Choroid plexus epithelial cell (primary cell): ENCODE data around the gene HBS1L.

ENCODE experiments used
- DNase-seq: peaks from one replicate; pipeline ENCODE4 v3.0.0-alpha.2; 2010; ENCODE audit warnings: low read depth
- H3K4me3 ChIP-seq: 2 replicates; pipeline ENCODE4 v1.5.1; 2011; ENCODE audit warnings: low read depth, mild to moderate bottlenecking, control low read depth, low read length, moderate library complexity
- CTCF ChIP-seq: conservative IDR thresholded peaks from 2 replicates; pipeline ENCODE4 v1.5.1; 2011; ENCODE audit warnings: low read depth, mild to moderate bottlenecking, control low read depth, inconsistent platforms, low read length, moderate library complexity

HBS1L gene

DNA sequence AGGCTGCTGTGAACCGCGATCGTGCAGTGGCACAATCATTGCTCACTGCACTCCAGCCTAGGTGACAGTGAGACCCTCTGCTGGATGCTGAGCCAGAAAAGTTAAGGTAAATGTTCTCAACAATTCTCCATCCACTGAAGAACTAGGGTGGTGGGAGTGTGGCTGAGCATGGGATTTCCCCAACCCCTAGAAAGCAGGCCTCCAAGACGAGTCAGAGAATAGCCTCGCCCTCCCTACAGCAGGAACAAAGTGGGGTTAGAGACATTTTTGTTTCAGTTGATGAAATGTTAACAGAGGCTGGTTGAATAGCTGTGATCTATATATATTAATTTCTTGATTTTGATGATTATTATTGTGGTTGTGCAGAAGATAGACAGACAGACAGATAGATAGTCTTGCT, 98.6 kb downstream of the HBS1L start:
- no peak for TF ChIP-seq CTCF

GRCh38 chr6:134954272-134955000, 100.2 kb downstream of the HBS1L start:
- no peak for TF ChIP-seq CTCF
- H3K4me3 ChIP-seq, result no peak overlapping the region
- no peak for DNase-seq

More for the DNA sequence above, 98.6 kb downstream of the HBS1L start:
- no peak for DNase-seq
- H3K4me3 ChIP-seq, result no peak overlapping the region

- DNase-seq, result no peak
- H3K4me3 ChIP-seq, result no peak overlapping the region
- TF ChIP-seq CTCF, result no peak
Measured at GRCh38 chr6:134951494-134952263, 102.9 kb downstream of the HBS1L start.

DNA sequence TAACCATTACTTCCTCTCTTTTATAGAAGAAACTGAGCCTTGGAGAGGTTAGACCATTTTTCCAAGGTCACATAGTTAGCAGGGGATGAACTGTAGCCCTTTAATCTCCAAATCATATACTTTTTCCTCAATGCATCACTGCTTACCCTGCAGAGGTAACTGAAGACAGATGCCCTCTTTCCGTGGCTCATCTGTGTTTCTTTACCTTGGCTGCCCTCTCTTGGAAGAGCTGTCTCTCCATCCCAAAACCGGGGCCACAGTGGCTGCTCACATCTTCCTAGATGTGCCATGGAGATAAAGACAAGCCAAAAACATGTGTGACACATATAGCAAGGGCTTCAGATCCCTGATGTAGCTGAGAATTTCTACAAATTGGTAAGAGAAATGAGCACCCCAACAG, 104.1 kb downstream of the HBS1L start:
- no peak for TF ChIP-seq CTCF
- no peak overlapping the region for H3K4me3 ChIP-seq
- no peak for DNase-seq

- DNase-seq, result no peak
- no peak for TF ChIP-seq CTCF
- no peak within 1 kb of the TSS for H3K4me3 ChIP-seq
Measured at GRCh38 chr6:134949927-134950326, 104.7 kb downstream of the HBS1L start, which contains the start of gene ALDH8A1. Gene ALDH8A1, minus strand, starts transcription at chr6:134950101. Its CDS starts 48 bp downstream, at chr6:134950053.

GRCh38 chr6:134948691-134949090, 105.9 kb downstream of the HBS1L start:
- H3K4me3 ChIP-seq, result no peak overlapping the region
- TF ChIP-seq CTCF, result no peak
- no peak for DNase-seq
